Endothelial cell of hepatic sinusoid (primary cell): Measurements from ENCODE around the gene DCDC2.
"Not testable (repeated sequence)": the region's sequence is repeated elsewhere in the genome, so short reads cannot be mapped to it uniquely, and the experiment has no call there.

Experiments
- in situ Hi-C: cut with HindIII; loops from 2 replicates; pipeline ENCODE4 v1.10.0; 2017; ENCODE audit warnings: low sequenced_read_pairs

Gene DCDC2

DNA sequence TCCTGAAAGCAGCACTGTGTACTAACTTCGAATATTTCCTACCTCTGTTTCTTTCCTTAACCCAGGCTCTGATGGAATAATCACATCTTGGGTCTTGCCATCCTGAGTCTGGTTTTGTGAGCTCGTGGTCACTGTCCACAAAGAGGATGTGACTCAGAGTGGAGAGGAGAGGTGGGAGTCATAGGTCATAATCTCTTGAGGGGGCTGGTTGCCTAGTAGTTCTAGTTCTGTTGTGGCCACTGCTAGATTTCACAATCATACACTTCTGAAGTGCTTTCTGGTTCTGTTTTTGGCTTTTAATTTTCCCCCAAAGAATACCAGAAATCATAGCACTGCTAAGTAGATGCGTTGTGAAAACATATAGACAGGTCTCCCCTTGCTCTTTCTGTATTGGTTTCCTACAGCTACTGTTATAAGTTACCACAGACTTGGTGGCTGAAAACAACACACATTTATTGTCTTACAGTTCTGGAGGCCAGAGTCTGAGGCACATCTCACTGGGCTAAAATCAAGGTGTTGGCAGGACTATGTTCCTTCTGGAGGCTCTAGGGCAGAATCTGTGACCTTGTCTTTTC, 129.1 kb downstream of the DCDC2 start:
- in situ Hi-C loops: no loop called here

DNA sequence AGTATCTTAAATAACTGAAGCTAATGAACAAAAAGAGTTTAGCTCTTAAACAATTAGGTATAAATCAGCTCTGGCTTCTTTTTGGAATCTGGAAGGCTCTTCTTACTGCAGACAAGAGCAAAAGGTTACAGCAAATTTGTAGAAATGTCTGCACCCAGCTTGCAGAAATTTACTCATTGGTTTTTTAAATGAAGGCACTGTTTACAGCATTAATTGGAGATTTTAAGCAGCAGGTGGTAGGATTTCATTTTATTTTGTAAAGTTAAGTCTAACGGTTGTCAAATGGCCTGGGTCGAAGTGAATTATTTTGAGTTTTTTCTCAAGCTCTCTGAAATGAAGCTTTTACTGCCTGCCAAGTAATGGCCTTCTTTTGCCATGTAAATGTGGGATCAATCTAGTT, 129.7 kb downstream of the DCDC2 start:
- in situ Hi-C loops: no loop called here

DNA sequence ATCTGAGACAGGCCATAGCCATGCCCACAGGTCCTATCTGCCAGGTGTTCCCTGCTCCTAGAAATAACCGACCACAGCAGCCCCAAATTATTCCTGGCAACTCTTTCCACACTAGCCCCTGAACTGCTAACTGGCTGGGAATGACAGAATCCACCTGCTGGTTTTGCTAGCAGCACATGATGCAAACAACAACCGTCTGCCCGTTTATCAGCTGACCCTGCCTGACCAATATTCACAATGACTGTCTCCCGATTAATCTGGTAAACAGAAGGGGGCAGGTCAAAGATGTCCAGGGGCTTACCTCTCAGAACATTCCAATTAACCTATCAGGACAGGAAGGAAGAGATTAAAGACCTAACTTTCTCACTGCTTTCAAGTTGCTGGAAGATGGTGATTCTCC, 130.3 kb downstream of the DCDC2 start:
- in situ Hi-C loops: no loop called here

DNA sequence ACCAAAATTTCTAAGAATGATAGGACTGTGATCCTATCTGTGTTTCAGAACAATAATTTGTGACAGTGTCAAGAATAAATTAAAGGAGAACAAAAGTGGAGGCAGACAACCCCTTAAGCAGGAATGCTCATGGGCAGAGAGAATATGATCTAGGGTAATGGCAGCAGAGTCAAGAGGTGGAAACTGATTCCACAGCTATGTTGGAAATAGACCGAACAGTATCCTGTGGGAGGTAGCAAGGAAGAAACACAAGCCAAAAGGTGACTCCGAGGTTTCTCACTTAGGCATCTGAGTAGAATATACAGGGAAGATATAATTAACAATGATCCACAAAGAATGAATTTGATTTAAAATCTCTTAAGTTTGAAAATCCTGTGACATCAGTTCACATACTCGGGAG, 131.3 kb downstream of the DCDC2 start:
- in situ Hi-C loops: no loop called here

DNA sequence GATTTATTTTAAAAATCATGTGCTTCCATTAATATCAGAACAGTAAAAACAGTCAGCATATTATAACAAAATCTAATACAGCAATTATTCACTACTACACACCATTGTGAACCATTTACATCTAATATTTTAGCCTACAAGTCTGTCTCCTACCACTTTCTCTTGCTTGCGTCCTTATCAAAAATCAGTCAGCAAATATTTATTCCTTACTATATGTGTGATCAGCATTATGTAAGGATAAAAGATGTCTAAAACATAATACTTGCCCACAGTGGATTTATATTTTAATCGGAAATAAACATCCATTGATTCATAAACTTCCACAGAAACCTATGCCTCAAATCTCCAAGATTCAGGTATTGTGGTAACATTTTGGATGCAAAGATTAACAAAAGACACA, 132.0 kb downstream of the DCDC2 start:
- in situ Hi-C loops: no loop called here

DNA sequence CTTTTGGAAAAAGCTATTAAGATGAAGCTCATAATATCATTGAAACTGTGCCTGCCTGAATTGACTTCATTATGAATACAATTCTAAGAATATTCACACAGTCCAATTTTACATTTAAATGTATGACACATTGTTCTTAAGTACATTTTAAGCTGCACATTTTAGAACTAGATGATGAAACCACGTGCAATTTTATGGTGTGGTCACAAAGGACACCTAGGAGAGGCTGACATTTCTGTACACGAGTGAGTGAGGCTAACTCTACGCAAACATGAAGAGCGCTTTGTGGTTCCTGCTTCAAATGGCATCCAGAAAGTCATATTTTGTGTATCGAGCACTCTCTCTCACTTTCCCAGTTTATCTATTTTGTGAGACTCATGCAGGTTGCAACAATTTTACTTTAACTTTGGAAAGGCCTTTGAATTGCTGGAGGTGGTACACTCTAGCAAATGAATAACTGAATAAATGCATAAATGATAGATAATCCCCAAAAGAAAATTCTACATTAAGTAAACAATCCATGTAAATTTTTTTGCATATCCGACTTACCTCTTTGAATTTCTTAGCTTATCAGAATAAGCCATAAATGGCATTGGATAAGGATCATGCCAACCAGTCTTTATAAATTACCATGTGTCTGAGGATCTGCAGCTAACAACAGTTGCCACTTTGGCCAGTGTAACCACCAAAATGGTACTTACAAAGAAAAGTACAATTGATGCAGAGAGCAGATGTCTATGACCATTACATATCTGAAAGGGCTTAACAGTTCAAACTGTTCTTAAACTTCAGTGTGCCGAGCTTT, 134.5 kb downstream of the DCDC2 start:
- in situ Hi-C loops: no loop called here

DNA sequence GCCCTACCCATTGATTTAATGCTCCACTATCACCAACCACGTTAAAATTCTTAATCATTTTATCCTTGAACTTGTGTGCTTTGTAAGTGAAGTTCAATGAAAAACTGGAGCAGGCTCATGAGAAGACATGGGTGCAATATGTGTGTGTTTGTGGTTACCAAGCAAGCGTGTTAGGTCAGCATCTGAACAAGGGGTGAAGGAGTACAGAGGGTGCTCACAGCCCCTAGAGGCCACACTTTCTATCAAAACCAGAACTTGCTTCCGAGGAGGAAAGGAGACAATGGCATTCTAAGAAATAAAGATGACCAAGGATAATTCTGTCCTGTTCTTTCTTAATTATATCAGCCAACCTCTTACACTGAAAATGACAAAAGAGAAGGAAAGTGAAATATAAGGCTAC, 138.2 kb downstream of the DCDC2 start:
- in situ Hi-C loops: no loop called here

DNA sequence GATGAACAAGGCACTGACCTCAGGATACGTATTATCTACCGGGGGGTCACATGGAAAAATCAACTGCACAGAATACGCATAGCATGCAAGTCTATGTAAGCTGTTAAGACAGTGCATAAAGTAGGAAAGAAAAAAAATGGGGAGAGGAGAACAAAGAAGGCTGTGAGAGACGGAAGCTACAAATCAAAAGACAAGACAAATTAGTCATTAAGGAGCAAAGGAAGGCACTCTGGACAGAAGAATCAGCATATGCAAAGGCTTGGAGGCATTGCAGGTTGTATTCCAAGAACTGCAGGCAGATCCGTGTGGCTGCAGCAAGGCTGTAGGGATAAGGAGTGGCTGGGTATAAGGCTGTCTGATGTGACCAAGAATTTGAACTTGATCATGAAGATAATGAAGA, 142.9 kb downstream of the DCDC2 start:
- in situ Hi-C loops: no loop called here

DNA sequence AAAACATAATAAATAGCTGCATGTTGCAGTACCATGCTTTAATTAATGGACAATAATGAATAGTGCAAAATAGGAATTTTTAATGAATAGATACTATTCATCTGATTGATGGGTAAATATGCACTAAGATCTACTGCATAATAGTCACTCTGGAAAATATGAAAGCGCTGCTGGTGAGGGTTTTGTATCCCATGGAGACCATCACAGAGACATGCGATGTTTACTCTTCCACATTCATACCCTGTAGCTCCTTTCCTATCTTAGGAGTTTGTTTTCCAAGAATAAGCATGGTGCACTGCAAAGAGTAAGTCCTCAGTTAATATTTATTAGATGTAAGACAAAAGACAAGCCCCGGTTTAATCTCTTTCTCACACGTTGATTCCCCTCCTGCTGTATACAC, 150.4 kb downstream of the DCDC2 start:
- in situ Hi-C loops: no loop called here

DNA sequence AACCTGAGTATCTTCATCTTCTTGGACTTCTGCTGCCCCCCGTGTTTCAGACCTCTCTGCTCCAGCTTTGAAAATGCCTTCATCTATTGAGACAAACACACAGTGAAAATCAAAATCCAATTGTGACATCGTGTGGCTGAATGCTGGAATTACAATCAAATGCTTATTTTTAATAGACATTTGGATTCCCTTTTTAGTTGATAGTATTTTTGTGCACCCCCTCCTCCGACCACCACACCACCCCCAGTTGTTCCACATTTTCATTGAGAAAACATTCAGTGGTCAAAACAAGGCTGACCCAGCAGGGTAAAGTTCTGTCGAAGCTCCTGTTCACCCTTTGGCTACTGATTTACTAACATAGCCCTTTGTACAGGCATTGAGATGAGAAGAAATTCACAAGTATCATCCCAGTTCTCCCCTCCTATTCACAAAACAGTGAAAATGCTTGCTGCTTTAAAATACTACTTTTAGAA, 152.8 kb downstream of the DCDC2 start:
- in situ Hi-C loops: no loop called here

DNA sequence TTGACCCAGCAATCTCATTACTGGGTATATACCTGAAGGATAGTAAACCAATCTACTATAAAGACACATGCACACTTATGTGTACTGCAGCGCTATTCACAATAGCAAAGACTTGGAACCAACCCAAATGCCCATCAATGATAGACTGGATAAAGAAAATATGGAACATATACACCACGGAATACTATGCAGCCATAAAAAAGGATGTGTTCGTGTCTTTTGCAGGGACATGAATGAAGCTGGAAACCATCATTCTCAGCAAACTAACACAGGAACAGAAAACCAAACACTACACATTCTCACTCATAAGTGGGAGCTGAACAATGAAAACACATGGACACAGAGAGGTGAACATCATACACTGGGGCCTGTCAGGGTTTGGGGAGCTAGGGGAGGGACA, 153.7 kb downstream of the DCDC2 start:
- in situ Hi-C loops: not testable (repeated sequence)

DNA sequence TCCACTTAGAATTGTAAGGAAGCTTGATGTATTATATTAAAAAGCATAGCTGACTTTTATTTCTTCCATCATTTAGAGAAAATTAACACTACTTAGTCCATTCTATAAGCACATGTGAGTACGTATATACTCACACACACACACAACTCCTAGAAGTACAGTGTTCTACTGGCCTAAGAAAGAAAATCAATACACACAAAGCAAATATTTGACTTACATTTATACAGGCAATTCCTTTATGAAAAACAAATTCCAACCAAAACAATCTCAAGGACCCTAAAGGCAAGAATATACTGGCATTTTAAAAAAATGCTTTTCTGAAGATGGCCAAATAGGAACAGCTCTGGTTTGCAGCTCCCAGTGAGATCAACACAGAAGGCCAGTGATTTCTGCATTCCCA, 160.0 kb downstream of the DCDC2 start:
- in situ Hi-C loops: no loop called here

DNA sequence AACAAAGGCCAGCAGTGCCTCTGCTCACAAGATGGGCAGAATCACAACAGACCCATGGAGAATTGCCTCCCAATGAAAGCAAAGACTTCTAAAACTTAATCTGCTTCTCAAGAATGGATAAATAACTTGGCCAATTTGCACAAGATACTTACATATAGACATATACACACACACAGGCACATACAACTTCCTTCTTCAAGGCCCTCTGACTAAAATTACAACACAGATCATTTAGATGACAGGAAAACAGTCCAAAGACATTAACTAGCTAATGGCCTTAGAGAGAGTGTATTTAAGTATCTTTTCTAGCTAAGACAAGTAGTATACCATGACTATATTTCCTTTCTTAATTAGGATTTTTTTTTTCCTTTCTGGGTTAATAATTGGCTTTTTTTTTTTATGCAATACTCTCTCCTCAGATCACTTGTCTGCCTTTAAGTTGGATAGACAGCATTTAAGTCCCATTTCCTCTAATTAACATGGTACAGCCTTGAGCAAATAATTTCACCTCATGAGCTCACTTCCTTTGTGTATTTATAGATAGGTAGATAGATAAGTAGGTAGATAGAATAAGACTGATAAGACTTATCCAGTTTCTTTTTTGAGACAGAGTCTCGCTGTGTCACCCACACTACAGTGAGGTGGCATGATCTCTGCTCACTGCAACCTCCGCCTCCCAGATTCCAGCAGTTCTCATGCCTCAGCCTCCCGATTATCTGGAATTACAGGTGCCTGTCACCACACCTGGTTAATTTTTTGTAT, 161.8 kb downstream of the DCDC2 start:
- in situ Hi-C loops: no loop called here

DNA sequence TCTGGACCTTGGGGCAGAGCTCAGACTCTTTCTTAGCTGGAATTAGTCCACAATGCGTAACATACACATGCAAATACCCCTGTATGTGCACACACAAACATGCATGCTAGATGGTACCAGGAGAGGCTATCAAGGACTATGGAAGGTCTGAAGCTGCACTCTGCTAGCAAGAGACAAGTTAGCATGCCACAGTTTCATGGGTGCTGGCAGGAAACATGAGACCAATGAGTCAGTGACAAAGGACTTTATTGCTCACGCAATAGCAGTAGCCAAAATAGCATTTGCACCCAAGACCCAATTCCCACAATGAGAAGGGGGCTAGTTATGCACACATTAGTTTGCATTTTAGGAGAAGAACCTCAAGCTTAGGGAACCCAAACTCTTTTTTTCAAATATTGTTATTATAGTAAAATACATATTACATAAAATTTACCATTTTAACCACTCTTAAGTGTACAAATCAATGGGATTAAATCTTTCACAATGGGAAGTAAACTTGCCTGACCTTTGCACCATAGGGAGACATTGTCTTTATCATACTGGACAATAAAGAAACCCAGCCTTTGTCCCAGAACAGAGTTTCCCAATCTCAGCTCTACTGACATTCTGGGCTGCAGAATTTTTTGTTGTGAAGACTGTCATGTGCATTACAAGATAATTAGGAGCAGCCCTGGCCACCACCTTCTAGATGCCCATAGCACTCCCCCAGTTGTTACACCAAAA, 162.7 kb downstream of the DCDC2 start:
- in situ Hi-C loops: no loop called here

DNA sequence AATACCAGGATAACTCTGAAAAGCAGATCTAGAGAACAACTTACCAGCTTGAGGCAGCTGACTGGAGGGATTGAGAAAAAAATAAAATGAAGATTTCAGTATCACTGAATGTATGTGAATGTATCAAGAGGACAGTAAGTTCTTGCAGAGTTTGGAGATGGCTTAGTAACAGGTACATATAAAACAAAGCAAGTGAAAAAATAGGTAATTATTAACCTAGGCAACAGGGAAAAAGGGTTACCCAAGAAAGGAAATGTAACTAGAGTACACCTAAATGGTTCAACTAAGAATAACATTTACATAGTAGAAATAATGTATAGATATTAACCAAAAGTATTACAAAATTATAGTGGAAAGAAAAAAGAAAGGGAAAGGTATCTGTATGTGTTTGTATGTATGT, 164.5 kb downstream of the DCDC2 start:
- in situ Hi-C loops: no loop called here

DNA sequence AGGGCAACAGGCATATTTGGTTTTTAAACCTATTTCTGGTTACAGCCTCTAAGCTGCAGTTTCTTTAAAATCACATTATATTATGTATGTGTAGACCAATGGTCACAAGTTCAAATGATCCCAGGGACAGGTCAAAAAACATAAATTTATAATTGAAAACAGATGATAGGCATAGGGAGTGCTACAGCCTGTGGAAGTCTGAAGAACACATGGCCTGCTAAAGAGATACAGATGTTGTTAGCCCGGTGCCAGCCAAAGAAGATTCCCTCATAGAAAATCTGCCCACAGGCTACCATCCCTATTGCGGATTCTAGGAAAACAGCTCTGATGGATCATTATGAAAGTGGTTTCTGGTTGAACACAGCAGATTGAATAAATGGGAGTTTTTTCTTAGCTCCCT, 166.5 kb downstream of the DCDC2 start:
- in situ Hi-C loops: no loop called here

DNA sequence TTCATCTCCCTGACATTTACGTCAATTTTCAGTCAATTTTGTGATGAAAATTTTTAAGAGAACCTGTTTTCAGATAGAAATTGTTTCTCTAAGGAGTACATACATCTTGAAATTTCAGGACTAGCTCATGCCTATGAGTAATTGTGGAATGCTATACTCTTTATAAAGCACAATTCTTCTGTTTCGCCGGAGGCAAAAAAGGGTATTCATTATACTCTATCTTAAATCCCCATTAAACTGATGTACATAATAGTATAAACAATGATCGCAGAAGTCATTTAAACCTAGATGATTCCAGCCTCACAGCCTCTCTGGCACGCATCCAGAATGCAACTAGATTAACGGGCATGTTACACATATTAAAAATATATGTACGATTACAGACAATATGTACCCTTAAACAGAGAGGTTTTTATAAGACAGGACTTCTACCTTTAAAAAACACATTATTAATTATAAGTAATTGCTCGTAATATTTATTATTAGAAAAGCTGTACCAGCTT, 169.2 kb downstream of the DCDC2 start:
- in situ Hi-C loops: no loop called here

DNA sequence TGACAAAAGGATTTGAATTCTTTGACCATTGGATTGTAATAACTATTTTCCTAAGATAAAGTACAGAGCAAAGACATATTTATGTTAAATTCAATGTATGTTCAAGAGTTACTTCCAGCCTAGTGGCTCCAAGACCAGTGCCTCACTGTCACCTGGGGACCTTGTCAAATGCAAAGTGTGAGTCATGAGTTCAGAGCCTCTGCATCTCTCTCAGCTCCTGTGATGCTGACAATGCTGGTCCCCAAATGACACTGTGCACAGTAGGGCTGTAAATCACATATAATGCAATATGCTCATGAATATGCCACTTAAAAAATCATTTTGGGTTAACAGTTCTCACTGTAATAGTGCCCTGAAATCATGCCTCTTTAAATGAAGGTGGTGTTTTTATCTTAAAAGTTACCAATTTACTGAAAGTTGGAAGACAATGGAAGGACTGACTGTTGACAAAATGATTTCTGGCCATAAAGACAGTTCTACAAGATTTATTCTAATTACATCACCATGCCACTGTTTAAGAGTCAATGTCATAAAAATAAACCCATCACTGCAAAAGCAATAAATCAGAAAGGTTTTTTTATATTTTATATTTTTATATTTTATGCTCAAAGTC, 169.8 kb downstream of the DCDC2 start:
- in situ Hi-C loops: no loop called here

DNA sequence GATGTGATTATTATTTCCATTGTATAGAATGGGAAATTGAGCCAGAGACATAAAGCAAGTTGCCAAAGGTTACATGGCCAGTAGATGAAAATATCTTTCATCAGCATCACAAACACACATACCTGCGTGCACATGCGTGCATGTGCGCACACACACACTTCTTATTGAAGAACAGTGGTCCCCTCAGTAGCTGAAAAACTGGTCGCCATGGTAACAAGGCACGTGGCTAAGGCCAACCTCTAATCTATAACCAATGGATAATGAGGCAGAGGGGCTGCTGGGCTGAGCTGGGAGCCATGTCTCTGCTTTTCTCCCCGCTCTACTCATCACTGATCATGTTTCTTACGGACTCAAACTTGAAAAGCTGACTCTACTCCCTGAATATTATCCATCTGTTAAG, 171.5 kb downstream of the DCDC2 start:
- in situ Hi-C loops: no loop called here

DNA sequence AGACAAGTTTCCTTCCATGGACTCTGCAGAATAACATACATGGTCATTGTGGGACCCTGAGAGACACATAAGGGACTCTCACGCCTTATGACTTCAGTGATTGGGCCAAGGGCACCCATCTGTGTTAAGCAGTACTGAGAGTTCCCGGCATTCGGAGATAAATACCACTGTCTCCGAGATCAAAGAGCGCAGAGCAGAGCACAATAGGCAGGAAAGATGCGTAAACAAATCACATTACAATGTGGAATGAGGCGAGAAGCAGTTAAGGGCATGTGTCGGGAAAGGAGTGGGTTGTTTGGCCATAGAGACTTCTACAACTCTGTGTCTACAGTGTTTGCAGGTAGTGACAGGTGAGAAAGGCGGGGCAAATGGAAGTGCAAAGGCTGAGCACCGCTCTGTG, 174.3 kb downstream of the DCDC2 start:
- in situ Hi-C loops: no loop called here

DNA sequence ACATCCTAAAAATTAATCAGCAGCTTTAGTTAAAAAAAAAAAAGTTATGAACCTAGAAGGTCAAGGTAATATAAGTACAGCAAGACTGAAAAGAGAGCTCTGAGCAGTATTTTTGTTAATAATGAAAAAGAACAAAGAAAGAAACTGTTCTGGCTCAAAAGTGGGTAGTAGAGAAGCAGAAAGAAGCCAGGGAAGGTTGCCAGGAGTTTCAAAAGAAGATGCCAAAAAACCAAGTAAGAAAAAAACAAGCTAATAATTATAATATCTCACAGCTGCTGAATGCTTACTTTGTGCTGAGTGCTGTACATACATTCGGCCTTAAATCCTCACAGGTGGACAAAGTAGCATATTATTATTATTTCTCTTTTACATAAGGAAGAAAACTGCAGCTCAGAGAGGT, 200.0 kb downstream of the DCDC2 start:
- in situ Hi-C loops: no loop called here
